ENCODE results near the gene LRCH1.

- TF ChIP-seq, protein P1, sequence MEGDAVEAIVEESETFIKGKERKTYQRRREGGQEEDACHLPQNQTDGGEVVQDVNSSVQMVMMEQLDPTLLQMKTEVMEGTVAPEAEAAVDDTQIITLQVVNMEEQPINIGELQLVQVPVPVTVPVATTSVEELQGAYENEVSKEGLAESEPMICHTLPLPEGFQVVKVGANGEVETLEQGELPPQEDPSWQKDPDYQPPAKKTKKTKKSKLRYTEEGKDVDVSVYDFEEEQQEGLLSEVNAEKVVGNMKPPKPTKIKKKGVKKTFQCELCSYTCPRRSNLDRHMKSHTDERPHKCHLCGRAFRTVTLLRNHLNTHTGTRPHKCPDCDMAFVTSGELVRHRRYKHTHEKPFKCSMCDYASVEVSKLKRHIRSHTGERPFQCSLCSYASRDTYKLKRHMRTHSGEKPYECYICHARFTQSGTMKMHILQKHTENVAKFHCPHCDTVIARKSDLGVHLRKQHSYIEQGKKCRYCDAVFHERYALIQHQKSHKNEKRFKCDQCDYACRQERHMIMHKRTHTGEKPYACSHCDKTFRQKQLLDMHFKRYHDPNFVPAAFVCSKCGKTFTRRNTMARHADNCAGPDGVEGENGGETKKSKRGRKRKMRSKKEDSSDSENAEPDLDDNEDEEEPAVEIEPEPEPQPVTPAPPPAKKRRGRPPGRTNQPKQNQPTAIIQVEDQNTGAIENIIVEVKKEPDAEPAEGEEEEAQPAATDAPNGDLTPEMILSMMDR (IDR thresholded peaks at IDR 0.05): no peak
- TF ChIP-seq POLR2A (IDR thresholded peaks at IDR 0.05): no peak
These were observed 677 bp upstream of the LRCH1 start for GRCh38 chr13:46552303-46552682.
